CD4-positive, alpha-beta T cell treated with Interleukin-1 beta for 1 hour (primary cell): ENCODE data around the gene ACIN1.

Experiments
- DNase-seq, 2 donors: peaks; one replicate each; pipeline ENCODE4 v3.0.0-alpha.2; 2020 to 2022

Gene ACIN1

DNA sequence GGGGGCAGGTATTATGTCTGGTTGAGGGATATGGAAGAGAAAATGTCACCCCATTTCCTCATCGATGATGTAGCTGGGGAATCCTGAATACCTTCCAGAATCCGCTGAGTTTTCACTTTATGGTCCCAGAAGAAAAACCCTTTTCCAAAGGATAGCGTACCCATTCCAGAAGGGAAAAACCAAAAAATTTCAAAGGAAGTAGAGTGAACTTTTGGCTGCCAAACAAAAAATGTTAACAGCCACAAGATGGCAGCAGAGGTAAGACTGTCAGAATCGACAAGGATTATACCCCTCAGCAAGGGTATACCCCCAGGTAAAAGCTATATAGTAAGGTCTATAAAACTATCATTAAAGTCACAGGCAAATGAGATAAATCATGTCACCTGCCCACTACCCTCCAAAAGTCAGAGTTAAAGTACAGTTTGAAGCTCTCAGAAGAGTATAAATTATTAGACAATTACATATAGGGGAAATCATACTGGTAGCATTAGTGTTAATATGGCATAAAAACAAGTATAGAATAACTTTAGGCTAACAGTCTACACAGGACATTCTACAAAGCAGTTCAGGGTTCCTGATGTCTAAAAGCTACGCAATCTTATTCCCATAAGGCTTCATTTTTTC, 18.0 kb downstream of the ACIN1 start:
- DNase-seq = peak in 1 of 2 donors; percentile 54

DNA sequence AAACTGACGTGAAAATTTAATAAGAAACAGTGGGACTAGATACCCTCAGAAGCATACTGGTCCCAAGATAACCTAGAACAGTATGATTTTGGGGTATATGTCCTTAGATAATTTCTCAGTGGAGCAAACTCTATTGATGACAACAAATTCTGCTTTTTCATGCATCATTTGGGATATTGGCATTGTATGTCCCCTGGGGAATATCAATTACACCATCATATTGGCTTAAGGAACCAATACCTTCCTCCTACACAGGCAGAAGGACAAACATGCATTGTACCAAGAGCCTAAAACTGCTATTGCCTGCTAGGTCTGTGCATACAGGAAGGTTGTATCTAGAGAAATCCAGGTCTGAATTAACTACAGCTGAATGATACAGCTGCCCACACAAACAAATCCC, 20.0 kb downstream of the ACIN1 start:
- no peak for DNase-seq

DNA sequence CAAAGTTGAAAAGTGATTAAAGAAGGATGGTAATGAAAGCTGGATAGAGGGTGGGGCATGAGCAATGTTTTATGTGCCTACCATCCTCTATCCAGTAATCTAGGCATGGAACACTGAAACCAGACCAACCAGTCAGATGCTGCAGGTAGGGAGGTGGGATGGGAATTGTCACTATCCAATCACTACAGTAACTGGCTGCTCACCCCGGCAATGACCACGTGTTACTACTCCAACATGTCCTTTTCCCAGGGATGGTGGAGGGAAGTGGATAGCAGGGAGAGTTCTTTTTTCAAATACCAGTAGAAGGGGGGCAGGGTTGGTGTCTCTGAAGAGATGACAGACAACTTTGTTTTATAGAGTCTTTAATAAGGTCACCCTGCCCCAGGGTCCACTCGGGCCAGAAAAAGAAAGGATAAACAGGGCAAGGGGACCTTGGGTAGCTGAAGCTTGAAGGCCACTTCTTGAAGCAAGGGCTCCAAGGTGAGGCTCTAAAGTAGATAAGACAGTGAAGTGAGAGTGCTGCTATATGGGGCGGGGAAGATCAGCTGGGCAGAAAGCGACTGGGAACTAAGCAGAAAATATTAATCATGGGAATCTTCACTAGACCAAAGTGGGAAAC, 22.9 kb downstream of the ACIN1 start:
- DNase-seq = no peak

DNA sequence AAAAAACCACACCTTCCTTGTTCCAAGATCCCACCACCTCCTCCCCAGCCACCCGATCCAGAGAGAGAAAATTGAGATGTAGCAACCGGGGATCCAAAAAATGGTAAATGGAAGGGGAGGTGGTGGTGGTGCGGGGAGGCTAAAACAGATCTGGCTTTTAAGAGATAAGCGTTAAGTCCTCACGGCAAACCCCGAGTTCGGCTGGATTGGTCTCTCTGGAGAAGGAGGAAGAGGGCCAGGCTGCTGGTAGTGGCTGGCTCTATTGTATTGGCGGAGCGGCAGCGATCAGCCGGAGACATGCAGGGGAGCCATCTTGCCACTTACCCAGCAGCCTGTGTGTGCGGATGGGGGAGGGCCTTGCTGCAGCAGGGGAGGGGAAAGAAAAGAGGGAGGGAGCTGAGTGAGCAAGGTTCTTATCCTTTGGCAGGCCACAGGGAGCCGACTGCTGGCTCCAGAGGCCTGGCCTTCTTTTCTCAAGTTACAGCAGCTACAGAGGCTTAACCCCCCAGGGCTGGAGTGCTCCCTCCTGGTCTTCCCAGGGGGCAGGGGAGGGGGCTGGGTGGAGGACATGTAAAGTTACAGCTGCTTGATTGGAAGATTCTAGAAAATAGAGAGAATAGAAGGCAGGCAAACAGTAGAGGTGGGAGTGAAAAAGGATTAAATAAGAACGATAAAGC, 23.6 kb downstream of the ACIN1 start:
- DNase-seq = peak; percentile 77 to 80

DNA sequence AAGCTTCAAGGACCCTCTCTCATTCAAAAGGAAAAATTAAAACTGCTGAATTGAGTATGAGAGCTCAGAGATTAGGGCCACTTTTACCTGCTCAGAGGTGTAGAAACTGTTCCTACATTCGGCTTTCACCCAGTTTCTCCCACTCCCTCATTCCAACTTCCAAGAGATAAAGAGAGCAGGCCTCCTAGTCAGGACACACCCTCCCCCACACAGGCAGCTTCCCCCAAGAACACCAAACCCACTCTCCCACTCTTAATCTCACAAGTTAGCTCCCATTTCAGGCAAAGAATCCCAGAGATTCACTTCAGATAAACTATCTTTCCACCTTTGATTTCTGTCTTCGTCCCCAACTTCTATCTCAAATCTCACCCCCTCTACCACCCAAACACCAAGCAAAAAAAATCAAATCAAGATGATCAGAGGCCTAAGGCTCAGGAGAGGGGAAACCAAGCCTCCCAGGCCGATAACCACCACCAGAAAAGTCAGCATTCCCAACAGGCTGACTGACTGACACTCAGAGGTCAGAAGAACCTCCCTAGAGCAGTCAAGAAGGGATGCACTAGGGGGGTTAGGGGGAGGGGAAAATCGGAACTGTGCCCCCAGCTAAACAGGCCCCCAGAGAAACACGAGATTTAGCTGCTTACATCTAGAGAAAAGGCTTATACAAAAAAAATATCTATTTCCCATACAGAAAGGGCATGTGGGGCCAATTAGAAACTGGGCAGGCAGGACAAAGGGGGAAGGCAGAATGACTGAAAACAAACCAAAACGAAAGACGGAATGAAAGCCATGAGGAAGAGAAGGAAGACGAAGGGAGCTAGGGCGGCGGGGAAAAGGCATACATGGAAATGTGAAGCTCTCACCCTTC, 24.4 kb downstream of the ACIN1 start:
- no peak for DNase-seq

DNA sequence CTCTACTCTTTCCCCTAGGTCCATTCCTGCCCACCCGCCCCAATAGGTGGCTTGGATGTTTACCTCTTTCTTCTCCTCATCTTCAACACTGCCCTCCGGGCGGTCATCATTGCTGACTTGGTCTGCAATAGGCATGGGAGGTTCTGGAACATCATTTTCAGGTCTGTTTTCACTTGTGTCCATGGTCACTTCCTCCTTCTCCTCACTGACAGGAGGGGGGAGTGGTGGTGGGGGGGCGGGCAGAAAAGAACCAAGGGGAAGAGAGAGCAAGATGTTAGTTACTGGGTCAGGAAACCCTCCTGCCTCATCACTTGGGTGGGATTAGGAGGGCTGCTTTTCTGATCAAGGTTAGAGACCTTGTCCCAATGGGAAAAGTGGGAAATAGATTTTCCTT, 25.5 kb downstream of the ACIN1 start:
- DNase-seq = no peak

DNA sequence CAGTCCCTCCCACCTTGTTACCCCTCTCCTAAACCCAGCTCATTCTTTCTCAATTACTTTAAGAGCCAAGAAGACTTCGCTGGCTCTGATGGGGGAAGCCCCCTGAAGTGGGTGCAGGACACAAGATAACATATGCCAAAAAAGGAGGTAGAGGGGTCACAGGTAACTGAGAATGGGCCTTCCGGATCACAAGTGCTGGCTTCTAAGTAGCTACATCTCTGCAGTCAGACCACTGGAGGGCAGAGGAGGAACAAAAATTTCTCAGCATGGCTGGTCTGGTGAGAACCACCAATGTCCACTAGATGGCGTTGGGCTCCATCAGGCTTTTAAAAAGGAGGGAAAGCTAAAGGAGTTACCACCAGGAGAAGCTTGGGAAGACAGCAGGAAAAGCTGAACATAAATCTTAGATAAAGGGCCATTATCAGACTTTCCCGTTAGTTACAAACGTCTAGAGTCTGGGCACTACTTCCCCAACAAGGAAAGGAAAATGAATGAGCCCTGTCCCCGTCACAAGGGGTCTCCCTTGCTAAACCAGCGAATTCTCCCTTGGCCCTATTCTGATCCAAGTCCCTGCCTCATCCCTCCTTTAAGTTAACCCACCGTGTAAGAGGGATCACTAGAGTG, 26.0 kb downstream of the ACIN1 start:
- peak; percentile 76 to 84 for DNase-seq

DNA sequence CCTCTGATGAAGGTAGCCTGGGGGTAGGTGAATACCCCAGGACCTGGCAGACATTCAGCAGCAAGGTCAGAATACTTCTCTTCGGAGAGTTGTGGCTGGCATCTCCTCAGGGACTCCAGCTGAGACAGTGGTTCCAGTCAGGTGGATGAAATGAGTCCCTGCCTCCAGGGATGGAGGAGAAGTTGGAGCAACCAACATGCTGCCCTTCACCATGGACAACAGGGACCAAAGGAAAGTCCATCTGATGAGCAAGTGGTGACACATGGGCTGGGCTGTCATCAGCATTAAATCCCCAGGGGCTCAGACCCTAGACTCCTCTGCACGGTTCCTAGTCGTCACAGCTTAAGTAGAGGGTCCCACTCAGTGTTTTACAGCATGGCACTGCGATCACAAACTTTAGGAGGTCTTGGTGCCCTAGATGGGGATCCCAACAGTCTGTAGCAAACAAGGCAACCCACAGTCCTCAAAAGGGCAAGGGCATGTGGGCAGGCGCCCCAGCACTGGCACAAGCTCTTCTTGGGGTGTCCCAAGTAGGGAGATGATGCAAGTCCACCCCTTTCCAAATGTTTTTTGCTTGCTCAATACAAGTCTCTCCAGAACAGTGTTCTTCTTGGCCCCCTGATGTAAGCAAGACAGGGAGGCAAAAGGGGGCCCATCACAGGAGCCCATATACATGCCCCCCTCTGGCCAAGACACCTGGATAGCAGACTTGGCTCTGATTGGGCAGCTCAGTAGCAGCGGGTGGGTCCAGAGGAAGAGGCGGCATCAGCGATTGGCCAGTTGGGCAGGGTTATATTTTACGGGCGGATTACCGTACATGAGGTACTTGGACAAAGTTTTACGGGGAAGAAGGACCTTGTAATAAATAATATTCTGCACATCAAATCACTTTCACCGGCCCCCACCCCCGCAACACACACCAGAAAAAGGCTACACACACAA, 26.8 kb downstream of the ACIN1 start:
- no peak for DNase-seq

DNA sequence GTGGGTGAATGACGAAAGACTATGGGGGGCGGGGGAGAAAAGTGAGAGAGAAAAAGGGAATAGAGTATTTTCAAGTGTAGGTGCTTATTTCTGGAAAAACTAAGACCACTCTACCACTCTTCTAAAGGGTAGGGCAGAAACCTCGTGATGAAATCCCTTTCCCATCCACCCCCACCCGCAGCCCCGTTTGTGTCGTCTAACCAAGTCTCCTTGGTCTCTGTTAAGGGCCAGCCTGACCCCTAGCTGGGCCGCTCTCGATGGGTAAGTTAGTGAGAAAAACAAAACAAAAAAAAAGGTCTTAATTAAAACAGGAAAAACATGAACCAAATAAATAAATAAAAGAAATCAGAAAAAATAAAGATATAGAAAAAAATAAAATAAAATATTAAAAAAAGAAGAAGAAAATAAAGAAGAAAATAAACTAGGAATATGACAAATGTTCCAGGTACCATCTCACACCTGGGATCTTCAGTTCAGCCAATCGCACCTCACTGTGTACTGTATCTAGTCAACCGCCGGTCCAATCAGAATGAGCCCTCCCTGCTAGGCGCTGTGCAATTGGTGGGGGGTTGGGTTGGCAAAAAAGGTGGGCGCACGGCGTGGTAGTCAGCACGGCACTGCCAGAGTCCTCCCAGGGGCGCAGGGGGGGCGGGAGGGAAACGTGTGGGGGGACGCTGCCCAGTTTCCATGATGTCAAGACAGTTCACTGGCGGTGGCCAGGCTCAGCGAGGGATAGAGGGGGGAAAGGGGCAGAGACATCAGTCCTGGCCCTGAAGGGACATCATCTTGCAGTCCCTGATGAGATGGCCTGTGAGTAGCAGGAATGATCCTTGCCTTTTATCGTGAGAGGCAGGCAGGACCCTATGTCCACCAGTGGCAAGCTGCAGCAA, 27.8 kb downstream of the ACIN1 start:
- DNase-seq = no peak

DNA sequence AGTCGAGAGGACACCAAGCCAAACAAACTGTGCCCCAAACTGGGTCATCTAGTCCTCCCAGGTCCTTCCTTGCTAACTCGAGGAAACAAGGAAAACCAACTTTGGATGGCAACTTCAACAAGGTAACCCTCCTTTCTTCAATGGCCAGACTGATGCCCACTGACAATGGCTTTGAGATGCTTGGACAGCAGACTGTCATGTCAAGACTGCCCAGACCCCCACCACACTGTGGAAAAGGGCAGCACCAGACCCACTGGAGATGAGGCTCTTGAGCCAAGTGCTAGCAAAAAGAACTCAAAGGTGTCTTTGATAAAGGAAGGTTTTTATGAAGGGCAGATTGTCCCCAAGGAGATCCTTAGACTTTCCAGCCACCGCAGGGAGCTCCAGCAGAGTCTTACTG, 28.6 kb downstream of the ACIN1 start:
- no peak for DNase-seq

DNA sequence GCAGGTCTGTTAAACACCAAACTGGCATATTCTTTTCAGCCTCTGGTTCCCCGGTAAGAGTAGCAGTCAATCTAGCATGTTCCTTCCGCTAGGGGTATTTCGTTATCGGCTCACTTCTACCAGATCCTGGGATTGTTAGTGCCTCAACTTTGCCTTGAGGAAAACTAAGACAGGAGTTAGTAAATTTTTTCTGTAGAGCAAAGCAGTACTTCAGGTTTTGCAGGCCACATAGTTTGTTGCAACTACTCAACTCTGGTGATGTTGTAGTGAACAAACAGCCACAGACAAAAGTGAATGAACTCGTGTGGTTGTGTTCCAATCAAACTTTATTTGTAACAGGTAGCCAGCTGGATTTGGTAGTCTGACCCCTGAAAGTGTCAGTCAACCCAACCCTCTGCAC, 31.3 kb downstream of the ACIN1 start:
- no peak for DNase-seq

DNA sequence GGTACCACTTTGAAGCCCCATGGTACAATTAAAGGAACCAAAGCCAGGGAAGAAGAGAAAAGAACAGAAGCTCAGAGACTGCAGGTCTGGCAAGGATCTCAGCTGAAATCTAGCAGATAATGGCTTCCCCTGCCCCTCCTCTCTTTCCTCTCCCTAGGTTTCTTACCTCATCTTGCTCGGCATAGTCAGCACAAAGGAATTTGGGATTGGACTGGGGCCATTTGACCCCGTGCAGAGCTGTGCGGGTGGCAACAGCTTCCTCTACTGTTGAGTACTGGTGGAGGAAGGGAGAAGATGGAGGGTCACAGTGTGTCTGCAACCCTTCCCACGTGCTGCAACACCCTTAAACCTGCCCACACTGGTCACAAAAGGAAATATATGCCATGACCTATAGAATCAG, 32.9 kb downstream of the ACIN1 start:
- DNase-seq = no peak

DNA sequence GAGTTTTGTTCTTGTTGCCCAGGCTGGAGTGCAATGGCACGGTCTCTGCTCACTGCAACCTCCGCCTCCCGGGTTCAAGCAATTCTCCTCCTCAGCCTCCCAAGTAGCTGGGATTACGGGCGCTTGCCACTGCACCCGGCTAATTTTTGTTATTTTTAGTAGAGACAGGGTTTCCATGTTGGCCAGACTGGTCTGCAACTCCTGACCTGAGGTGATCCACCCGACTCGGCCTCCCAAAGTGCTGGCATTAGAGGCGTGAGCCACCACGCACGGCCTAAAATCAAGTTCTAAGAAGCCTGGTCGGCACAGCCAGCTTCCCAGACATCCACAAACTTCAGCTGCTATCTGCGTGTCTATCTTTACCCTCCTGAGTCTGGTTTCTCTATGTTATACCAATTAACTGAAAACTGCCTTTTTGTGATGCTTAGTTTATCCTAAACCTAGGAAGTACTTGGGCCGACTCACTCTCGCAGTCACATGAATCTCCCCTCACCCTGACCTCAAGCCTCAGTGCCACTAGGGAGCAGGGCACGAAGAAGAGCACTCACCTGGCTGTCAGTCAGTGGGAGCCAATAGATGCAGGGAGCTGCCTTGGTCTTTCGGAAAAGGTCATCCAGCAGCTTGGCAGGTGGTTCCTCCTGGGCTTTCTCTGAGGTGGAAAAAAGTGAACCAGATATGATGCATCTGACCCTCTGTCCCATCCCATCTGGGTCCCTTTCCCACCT, 34.2 kb downstream of the ACIN1 start:
- DNase-seq = no peak

DNA sequence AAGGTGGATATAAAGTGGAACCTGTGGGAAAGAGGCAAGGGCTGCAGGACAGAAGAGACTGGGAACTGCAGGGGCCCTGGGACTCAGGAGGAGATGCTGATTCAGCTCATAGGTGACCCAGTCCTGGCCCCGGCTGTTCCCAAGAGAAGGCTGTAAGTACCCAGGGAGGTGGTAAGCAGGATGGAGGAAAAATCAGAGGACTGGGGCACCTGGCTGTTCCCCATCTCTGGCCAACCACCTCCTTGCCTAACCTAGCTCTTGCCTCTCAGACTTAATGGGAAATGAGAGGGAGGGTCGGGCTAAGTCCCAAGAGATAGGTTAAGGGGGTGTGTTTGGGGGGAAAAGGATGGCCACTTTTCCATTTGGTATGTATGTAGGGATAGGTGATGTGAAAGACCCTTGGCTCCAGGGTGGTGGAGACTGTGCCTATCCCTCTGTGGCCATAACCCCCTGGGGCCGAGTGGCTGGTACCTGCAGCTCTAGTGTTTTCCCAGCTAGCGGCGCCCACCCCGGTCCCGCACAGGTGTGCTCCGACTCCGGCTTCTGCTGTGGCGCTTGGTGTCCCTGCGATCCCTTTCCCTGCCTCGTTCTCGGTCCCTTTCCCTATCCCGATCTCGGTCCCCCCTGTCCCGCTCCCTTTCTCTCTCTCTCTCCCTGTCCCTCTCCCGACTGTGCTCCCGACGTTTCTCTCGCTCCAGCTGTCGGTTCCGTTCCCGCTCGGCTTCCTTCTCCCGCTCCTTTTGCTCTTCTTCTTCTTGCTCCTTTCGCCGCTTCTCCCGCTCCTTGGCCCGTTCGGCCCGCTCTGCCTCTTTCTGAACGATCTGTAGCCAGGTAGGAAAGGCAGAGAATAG, 36.1 kb downstream of the ACIN1 start:
- no peak for DNase-seq

DNA sequence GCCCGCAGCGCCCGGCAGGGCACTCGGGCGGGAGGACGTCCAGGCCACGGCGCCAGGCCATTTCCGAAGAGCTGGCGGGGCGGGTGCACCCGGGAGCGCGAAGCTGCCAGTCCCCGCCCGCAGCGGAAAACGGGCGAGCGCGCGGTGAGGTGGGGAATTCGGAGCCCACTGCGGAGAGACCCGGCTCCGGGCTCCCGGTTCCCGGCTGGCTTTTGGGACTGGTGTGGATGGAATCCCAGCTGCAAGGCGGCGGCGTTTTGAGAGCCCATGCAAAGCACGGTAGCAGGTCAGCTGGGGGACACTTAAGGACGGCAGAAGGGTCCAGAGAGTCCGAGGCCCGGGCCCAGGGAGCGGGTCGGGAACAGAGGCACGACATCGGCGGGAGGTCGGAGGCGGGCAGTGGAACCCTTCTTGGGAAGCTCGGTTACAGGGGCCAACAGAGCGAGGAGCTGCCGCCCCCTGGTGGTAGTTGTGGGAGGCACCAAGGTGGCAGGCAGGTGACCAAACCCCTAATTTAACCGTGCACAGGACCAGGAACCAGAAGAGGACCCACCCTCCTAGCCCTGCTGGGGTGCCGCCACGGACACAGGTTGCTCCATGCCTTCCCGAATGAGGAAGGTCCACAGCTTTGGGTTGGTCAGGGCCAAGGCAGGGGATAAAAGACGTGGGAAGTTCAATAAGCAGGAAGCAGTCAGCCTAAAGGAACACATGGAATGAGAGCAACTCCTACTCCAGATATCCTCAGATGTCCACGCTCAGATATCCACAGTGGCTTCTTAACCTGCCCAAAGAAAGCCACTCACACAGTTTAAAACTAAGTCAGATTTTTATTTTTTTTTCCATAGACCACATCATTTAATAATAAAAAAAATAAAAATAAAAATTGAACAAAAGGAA, 36.9 kb downstream of the ACIN1 start:
- peak; percentile 83 to 86 for DNase-seq

DNA sequence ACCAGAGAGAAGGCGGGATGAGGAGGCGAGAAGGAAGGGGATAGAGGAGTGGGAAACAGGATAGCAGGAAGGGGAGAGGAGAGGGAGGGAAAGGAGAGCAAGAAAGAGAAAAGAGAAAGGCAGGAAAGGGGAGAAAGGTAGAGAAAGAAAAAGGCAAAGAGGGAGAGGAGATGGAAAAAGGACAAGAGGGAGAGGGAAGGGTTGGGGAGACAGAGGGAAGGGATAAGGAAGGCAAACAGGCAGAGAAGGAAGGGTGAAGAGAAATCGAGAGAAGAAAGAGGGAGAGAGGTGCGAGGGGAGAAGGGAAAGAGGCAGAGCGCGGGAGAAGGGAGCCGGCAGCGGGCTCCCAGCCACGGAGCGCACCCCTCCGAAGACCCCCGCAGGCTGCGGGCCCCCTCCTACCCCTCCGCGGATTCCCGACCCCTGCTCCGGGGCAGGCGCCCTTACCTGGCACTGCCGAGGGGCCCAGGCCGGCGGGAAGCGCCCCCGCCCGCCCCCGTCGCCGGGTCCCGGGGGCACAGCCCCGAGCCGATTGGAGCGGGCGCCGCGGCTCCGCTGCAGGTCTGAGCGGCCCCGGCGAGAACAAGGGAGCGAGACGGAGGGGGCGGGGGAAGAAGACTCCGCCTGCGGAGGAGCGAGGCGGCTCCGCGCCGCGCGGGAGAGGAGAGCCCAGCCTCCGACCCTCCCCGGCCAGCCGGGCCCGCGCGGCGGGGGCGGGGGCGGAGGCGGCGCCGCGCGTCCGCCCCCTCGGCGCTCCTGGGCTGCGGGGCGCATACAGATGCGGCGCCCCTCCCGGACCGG, 37.8 kb downstream of the ACIN1 start, which contains the start of gene CDH24:
TSS of gene CDH24 (minus strand) at position 565 of the 801 bp plus-strand sequence. CDS start 1,787 bp downstream, outside the sequence.
- DNase-seq = peak; percentile 73 to 74
